DLD1 (cell line): ENCODE data around the gene RYR2.
"Not testable (repeated sequence)": the region's sequence is repeated elsewhere in the genome, so short reads cannot be mapped to it uniquely, and the experiment has no call there.

ENCODE experiments used
- in situ Hi-C: cut with HindIII; loops from 2 replicates; pipeline ENCODE4 v1.10.0; 2017; ENCODE audit warnings: low sequenced_read_pairs

The RYR2 gene

GRCh38 chr1:237320890-237321289 is 278.9 kb downstream of the RYR2 start:
- in situ Hi-C loops, result no loop called here

GRCh38 chr1:237324226-237324625 is 282.2 kb downstream of the RYR2 start:
- in situ Hi-C loops, result no loop called here

GRCh38 chr1:237327061-237327460 is 285.1 kb downstream of the RYR2 start:
- in situ Hi-C loops, result no loop called here

DNA sequence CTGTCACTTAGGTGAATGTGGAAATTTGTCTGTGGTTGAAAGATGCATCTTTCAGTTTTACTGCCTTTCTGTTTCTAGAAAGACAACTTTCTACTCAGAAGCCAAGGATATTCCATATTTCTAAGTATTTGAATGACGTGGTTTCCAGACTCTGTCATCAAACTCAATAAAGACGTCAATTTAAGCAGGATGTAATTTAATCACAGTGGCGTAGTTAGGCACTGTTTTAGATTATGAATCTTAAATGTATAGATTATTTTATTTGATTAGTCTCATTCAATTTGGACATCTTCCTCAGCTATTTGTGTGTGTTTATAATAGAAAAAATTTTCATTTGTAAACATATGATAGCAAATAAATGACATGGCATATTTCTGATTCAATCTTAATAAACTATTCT is 298.9 kb downstream of the RYR2 start:
- in situ Hi-C loops, result no loop called here

GRCh38 chr1:237341391-237341790 is 299.4 kb downstream of the RYR2 start:
- in situ Hi-C loops, result no loop called here

GRCh38 chr1:237342730-237343129 is 300.7 kb downstream of the RYR2 start:
- in situ Hi-C loops, result no loop called here

DNA sequence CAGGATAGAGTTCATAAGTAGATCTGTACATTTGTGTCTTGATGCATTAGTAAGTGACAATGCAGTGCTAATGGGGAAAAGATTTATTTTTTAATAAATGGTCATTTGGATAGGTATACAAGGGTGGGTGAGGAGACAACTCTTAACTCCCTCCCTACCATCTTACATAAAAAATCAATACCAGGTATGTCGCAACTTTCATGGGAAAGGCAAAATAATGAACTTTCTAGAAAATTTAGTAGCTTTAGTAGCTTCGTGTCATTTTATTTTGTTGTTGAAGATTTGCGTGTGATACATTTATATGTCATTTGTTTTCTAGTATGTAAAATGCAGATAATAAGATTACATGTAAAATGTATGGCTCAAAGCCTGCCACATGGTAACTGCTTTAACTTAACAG is 310.8 kb downstream of the RYR2 start:
- in situ Hi-C loops, result no loop called here

GRCh38 chr1:237353918-237354317 is 311.9 kb downstream of the RYR2 start:
- in situ Hi-C loops, result no loop called here

DNA sequence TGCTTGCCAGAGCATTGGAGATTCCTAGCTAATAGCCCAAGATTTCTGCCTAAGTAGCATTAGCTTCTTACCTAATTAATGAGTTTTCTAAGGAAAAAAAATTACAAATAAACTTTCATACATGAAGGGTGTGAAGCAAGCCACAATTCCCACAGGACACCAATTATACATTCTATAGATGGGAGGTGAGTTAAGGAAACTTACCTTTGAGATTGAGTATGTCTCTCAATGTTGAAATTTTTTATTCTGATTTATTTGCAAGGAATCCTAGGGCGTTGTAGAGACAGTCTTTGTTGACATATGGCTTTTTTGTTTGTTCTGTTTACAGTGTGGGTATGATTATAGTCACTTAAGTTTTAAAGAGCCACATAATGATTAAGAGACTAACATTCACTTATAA is 313.0 kb downstream of the RYR2 start:
- in situ Hi-C loops, result no loop called here

DNA sequence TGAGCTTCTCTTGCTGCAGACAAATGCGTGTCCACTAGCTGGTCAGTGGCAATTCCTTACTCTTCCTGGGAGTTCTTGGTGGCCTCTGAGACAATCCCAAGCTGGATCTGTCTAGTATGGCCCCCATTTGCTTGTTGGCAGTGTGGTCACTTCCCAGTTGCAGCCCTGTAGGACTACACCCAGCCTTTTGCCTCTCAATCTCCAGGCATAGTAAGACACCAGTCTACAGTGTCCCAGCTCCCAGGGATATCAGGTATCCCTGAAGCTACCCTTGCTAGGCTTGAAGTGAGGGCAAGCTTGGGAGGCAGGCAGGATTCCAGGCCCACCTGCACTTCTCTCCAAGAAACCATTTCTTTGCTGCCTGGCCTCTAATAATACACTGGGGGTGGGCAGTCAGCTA is 316.6 kb downstream of the RYR2 start:
- in situ Hi-C loops, result no loop called here

- in situ Hi-C loops, result no loop called here
These were observed 325.8 kb downstream of the RYR2 start for GRCh38 chr1:237367758-237368157.

- in situ Hi-C loops, result not testable (repeated sequence)
These were observed 329.5 kb downstream of the RYR2 start for GRCh38 chr1:237371477-237371876.

- in situ Hi-C loops, result no loop called here
These were observed 341.8 kb downstream of the RYR2 start for GRCh38 chr1:237383791-237384190.

- in situ Hi-C loops, result no loop called here
These were observed 342.2 kb downstream of the RYR2 start for GRCh38 chr1:237384213-237384612.

- in situ Hi-C loops, result no loop called here
These were observed 344.6 kb downstream of the RYR2 start for GRCh38 chr1:237386362-237387143.

DNA sequence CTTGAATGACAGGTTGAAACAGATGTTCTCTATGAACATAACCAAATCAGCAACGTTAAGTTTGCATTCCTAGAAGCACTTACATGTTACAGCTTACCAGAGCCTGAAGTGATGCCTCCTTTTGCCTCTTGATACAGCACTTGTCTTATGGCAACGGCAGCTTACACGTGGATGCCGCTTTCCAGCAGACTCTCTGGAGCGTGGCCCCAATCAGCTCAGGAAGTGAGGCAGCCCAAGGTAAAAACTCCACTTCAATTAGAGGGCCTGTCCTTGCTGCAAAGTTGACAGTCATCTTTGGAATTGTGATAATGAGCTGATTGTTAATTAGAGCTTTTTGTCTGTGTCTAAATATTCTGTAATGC is 345.1 kb downstream of the RYR2 start:
- in situ Hi-C loops, result no loop called here

DNA sequence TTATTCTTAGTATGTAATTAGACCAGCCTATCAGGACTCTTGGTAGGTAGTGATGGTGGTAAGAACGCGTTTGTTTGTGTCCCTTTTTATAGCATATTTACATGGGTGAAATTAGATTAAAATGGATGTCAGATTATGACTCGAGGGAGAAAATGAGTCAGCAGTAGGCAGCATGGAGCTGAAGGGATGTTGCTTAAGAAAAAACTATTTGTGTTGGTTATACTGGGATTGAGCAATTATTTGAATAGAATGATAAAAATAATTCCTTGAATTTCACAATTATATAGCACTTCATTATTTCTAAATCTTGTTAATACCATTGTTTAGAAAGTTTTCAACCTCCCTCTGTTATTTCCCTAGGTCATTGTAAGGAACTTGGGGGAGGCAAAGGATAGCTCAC is 348.8 kb downstream of the RYR2 start:
- in situ Hi-C loops, result no loop called here

- in situ Hi-C loops, result no loop called here
These were observed 351.6 kb downstream of the RYR2 start for GRCh38 chr1:237393632-237394031.

- in situ Hi-C loops, result no loop called here
These were observed 352.3 kb downstream of the RYR2 start for GRCh38 chr1:237394281-237394680.

DNA sequence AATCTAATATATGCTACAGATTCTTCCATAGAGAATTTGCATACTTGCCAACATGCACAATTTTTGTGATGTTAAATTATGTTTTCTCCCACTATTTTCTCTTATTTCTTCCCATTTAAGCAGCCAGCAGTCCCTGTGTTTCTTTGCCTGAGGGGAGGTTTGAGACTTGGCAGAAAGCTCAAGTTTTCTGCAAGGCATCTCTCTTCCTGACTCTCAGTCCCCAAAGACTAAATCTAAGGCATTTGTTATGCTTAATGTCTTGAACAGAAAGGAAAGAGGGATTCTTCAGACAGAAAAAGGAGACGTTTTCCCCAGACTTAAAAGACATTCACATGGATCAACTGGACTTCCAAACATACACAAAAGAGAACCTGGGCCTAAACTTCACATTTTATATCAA is 354.4 kb downstream of the RYR2 start:
- in situ Hi-C loops, result no loop called here

DNA sequence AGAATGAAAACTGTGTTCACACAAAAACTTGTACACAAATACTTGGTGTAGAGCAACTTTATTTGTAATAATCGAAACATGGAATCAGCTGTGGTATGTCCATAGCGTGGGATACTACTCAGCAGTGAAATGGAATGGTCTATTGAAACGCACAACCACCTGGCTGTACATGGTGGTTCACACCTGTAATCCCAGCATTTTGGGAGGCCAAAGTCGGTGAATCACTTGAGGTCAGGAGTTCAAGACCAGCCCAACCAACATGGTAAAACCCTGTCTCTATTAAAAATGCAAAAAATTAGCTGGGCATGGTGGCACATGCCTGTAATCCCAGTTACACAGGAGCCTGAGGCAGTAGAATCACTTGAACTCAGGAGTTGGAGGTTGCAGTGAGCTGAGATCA is 356.8 kb downstream of the RYR2 start:
- in situ Hi-C loops, result no loop called here

- in situ Hi-C loops, result no loop called here
These were observed 363.9 kb downstream of the RYR2 start for GRCh38 chr1:237405912-237406311.

DNA sequence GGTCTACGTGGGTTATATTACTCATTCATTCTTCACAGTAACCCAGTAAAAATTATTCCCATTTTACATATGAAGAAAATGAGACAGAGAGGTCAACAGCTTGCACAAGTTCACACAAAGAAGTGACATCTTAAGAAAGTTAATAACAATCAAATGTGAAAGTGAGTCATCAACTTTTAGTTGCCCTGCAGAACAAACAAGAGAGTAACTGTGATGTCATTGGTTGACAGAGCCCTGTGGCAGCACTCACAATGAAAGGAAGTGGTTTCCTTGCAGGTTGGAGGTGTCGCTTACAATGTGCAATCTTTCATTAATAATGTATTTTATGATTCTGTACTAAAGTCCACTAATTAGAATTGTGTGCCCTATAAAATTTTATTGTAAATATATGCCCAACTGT is 369.6 kb downstream of the RYR2 start:
- in situ Hi-C loops, result no loop called here
